NK-92 treated with Interleukin-12 subunit alpha and Interleukin-12 subunit beta, amount 100 ng/mL, for 24 hours (cell line): ENCODE data around the gene SNAP25.

ENCODE experiments used
- DNase-seq: peaks from one replicate; lab custom pipeline; 2025; lab: John Stamatoyannopoulos, UW

Gene SNAP25

DNA sequence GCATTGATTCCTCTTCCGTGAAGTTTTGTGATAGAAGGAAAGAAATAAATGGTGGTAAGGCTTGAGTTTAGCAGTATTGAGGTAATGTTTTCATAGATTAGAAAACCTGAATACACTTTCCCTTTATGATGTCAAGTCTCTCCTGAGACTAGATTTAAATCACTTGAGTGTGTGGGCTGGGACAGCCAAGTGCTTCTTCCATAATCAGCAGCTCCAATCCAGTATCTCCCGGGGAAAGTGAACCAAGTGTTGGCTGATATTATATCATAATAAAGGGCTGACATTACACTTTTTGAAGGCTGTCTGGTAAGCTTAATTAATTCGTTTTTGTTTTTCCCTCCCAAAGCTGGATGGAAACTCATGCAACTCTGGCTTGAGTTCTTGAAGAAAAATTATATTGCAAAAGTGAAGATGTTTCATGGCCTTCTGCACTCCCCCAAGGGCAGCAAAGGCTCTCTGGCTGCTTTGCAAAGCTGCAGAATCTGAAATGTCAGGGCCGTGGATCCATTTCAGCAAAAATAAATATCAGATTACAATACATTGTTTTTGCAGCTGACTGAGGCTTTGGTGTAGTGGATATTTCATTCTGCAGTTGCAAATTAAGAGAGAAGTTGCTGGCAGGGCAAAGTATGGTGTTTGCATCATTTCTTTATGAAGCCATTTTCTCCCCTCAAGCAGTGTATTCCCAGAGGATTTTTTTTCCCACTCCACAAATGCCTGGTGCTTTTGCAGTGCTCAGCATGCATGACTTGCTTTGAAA, 114.2 kb downstream of the SNAP25 start:
- DNase-seq, result no peak

DNA sequence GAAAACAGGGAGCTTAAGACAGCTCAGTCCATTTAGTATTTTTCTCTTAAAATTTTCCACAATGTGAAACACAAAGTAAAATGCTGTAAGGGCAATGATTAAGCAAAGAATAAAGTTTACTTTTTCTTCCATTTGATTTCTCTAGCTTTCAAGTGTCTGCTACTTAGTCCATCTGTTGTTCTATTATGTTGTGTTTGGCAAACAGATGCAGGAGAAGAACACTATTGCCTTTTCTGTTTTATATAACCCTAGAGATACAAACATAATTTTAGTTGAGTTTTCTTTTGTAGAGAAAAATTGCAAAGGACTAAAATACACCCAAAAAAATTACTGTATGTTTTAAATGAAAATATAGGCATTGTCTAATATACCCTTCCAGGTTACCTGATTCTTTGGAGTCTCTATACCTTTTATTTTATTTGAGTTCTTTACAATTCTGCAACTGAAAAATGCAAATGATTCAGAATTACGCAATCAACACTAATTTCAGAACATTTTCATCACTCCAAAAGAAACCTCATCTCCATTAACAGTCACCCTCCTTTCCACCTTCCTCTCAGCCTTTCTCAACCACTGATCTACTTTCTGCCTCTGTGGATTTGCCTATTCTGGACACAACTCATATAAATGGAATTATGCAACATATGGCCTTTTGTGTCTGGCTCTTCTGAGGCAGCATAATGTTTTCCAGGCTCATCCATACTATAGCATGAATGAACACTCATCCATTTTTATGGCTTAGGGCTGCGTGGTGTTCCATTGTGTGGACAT, 118.5 kb downstream of the SNAP25 start:
- no peak for DNase-seq

DNA sequence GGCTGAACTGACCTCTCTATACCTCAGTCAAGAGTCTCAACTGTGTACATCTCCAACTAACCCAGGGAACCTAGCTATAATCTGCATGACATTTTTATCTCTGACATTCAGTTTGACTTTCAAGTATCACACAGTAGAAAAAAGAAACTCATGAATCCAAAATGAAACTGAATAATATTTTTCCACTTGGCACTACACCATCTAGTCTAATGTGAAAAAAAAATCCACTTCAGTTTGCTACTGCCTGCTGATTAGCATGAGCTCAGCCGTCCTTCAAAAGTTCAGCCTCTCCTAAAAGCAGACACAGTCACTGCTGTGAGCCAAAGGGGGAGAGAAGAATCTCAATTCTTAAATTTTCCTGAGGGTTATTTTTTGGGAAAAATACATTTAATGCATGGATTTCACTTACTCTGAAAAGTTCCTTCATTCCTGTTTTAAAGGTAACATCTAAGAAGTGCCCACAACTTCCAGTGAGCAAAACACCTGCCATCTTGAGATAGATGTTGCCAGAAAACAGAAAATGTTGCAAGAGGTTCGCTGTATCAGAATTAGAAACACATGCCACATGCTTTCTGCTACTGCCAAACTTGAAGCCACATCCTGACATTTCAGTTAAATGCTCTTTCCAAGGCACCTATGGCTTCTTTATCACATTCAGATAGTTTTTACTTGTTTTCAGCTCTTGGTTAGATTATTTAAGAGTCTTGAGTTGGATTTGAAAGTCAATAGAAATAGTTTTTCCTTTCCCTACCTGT, 120.0 kb downstream of the SNAP25 start:
- no peak for DNase-seq

DNA sequence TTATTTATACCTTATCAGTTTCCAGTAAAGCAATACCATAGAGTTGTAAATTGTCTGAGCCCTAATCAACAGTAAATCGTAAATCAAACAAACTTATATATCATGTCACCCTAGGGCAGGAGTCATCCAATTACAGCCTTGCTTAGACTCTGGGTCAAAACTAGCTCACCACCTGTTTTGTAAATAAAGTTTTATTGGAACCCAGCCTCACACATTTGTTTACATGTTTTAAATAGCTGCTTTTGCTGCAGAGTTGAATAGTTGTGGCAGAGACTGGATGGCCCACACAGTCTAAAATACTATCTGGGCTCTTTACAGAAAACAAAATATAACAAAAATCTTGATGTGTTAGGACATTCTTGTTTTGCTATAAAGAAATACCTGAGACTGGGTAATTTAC, 121.0 kb downstream of the SNAP25 start:
- DNase-seq, result no peak

DNA sequence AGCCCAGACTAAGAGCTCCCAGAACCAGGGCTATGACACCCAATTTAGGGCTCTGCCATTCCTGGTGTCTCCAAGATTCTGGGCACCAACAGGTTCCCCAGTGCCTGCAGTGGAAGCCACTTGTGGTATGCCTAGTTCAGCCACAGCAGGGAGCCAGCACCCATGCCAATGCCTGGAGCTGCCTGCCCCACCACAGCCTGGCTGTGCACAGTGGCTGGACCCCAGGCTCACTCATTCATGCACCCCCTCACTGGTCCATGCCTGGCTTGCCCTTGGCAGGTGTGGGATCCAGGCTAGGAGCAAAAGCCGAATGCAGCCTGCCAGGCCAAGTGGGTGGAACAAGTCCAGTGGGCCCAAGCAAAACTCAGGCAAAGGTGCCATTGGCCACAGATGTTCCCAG, 123.5 kb downstream of the SNAP25 start:
- no peak for DNase-seq

DNA sequence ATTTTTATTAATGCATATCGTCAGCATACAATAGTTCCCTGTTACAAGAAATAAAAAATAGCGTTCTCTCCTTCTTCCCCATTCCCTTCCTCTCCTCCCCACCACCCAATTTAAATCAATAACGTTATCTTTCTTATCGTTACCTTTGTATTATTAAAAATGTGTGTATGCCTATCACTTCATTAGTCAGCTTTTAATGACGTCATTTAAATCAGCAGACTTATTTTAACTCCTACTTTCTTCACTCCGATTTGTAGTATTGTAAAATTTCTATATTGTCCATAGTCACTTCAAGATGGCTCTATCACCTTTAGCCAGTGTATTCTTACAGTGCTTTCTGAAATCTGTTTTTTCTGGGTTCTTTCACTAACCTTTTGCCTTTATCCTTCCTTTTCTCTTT, 126.3 kb downstream of the SNAP25 start:
- no peak for DNase-seq

DNA sequence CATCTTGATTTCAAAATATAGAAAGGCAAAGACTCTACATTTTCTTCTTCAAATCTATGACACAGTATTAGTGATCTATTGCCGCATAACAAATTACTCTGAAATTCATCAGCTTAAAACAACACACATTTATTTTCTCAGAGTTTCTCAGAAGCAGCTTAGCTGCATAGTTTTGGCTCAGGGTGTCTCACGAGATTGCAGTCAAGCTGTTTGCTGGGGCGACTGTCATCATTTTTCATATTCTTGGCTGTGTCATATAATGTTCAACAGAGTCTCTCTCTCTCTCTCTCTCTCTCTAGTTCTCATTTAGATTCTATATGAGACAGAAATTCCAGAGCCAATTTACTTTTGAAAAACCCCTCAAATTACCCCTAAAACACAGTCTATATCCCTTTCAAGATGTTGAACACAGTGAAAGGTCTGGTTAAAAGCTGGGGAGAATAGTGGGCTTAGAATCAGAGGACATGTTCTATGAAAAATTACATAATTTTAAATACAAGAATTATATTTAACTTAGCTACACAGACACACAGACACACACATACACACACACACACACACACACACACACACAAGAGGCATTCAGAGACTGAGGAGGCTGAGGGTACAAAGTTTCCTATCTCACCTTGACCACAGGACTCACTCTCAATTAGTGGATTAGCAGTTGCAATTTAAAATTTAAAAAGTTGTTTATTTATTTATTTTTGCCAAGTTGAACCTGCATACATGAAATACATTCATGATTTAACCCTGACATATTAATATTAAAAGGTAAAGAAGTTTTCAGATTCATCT, 128.7 kb downstream of the SNAP25 start:
- no peak for DNase-seq

DNA sequence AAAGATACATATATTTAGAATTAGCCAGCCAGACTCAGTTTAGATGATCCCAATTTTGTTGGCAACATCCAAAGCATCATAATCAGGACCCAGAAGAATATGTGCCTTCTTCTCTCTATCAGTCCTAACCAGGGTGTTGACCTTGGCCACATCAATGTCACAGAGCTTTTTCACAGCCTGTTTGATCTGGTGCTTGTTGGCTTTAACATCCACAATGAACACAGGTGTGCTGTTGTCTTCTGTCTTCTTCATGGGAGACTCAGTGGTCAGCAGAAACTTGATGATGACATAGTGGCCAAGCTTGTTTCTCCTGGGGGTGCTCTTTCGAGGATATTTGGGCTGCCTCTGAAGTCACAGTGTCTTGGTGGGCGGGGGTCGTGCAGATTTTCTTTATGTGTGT, 130.5 kb downstream of the SNAP25 start:
- no peak for DNase-seq

DNA sequence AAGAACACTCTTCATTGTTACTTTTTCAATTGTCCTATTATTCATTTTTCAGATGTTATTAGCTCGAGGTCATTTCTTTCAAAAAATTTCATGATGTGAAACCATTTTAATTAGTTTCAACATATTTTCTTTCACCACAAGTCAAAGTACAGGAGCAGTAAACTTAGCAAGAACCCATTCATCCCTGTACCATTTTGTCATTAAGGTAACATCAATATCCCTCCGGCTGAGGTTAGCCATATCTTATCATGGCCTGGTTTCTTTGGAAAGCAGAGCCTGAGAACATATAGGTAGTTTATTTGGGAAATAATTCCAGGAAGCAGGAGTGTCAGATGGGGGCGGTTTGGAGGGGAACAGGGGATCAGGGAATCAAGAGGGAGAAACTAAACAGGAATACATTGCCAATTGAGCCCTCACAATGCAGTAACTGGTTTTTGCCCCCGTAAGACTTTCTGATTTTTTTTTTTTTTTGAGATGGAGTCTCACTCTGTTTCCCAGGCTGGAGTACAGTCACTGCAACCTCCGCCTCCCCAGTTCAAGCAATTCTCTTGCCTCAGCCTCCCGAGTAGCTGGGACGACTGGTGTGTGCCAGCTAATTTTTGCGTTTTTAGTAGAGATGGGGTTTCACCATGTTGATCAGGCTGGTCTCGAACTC, 131.7 kb downstream of the SNAP25 start:
- DNase-seq, result no peak

DNA sequence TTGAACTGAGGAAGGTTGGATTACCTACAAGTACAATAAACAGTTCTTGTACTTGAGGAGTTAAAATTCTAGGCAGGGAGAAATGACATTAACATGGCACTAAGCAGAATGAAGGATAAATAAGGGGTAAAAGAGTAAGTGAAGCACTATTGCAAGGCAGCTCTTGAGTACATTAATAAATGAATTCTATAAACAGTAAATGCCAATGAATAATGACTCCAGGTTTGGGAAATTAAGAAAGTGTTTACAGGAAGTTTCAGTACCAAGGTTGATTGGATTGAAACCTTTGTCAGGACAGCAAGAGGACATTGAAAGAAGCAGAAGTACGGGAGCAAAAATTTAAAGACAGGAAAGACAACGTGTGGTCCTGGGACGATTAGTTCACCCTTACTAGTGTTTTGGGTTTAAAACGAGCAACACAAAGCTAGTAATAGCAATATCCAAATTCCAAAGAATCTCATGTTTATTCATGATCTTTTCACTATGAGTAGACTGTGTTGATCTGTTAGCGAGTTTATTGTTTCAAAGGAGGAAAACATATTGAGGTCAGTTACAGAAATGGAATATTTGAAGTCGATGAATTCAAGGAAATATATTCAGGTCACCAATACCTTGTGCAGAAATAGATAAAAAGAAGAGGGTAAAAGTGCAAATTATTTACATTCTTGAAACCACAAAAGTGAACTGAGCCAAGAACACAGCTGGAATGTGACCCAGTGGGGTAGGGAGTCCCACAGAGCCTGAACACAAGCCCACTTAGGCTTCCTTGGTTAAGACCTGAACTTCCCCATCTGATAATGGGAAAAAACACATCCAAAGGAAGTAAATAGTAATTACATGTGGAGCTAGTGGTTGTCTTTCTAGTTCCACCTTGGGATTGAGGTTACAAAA, 134.5 kb downstream of the SNAP25 start:
- no peak for DNase-seq

DNA sequence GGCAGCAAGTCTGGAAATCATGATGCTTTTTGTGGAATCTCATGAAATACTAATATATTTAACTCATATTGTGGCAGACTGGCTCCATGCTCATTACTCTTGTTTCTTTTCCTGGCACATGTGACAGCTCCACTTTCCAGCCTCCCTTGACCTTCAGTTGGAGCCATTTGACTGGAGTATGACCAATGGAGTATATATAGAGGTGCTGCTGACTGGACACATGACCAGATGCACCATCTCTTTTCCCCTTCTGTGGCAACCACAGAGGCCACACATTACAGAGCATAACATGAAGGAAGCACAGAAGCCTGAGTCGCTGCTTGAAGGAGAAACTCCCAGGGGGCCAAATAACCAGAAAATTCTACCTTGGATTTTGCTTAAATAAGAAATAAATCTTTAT, 138.0 kb downstream of the SNAP25 start:
- no peak for DNase-seq
